Jurkat, Clone E6-1 (cell line): Measurements from ENCODE around the gene MIAT. TPM values are rescaled to one million over a fixed set of nuclear protein-coding genes. Genes with fewer than 3 reads are reported as not detected.
"Not testable (repeated sequence)": the region's sequence is repeated elsewhere in the genome, so short reads cannot be mapped to it uniquely, and the experiment has no call there.

Source experiments
- DNase-seq: peaks from one replicate; pipeline ENCODE4 v3.0.0-alpha.2; 2011; ENCODE audit warnings: low read depth, low spot score
- H3K4me3 ChIP-seq: 2 replicates; pipeline ENCODE4 v1.5.1; 2011; ENCODE audit warnings: mild to moderate bottlenecking, low read length, control low read depth, moderate library complexity
- polyA plus RNA-seq: library from polyadenylated mRNA; unstranded; fragments of >200 nt; gene quantifications from one replicate; pipeline ENCODE4 v1.2.1, GENCODE V29; 2012; ENCODE audit warnings: missing spikeins; ENCODE audit not compliant: insufficient read length, insufficient read depth

Gene MIAT
- 5.9 TPM for polyA plus RNA-seq

- DNase-seq: no peak
- H3K4me3 ChIP-seq: peak within 1 kb of the TSS; percentile 54
Observed at GRCh38 chr22:26656891-26657851, at the start of gene MIAT. MIAT (plus strand) TSS chr22:26657588.

GRCh38 chr22:26608129-26608528, 49.3 kb upstream of the MIAT start:
- no peak for DNase-seq
- H3K4me3 ChIP-seq: no peak overlapping the region

- no peak overlapping the region for H3K4me3 ChIP-seq
- DNase-seq: no peak
Observed at GRCh38 chr22:26609287-26609686, 48.1 kb upstream of the MIAT start.

GRCh38 chr22:26610072-26610958, 47.1 kb upstream of the MIAT start:
- peak; percentile 69 for DNase-seq

GRCh38 chr22:26610996-26611395, 46.4 kb upstream of the MIAT start:
- no peak overlapping the region for H3K4me3 ChIP-seq
- no peak for DNase-seq

More at GRCh38 chr22:26610072-26610958, 47.1 kb upstream of the MIAT start:
- H3K4me3 ChIP-seq: no peak overlapping the region

GRCh38 chr22:26612652-26613051, 44.7 kb upstream of the MIAT start:
- H3K4me3 ChIP-seq: no peak overlapping the region
- no peak for DNase-seq

GRCh38 chr22:26613753-26614152, 43.6 kb upstream of the MIAT start:
- not testable (repeated sequence) for H3K4me3 ChIP-seq, DNase-seq

- H3K4me3 ChIP-seq: no peak overlapping the region
- no peak for DNase-seq
Observed at GRCh38 chr22:26614322-26614721, 43.1 kb upstream of the MIAT start.

GRCh38 chr22:26615149-26615548, 42.2 kb upstream of the MIAT start:
- DNase-seq: peak; percentile 52
- H3K4me3 ChIP-seq: no peak overlapping the region

GRCh38 chr22:26615830-26616435, 41.5 kb upstream of the MIAT start:
- no peak for DNase-seq
- no peak overlapping the region for H3K4me3 ChIP-seq

- no peak overlapping the region for H3K4me3 ChIP-seq
Observed at GRCh38 chr22:26616650-26617049, 40.7 kb upstream of the MIAT start.

GRCh38 chr22:26617271-26618199, 39.9 kb upstream of the MIAT start, which contains the start of gene CRYBB1:
CRYBB1 (minus strand) TSS chr22:26618027; CDS start chr22:26616319, 1,708 bp downstream.
- no peak within 1 kb of the TSS for H3K4me3 ChIP-seq
- no peak for DNase-seq

More at GRCh38 chr22:26616650-26617049, 40.7 kb upstream of the MIAT start:
- no peak for DNase-seq

- H3K4me3 ChIP-seq: no peak overlapping the region
- no peak for DNase-seq
Observed at GRCh38 chr22:26618455-26618854, 38.9 kb upstream of the MIAT start.

- DNase-seq: no peak
- H3K4me3 ChIP-seq: no peak overlapping the region
Observed at GRCh38 chr22:26619510-26619909, 37.9 kb upstream of the MIAT start.

GRCh38 chr22:26620197-26620596, 37.2 kb upstream of the MIAT start:
- no peak for DNase-seq
- no peak overlapping the region for H3K4me3 ChIP-seq

GRCh38 chr22:26621663-26622062, 35.7 kb upstream of the MIAT start, which contains the start of gene CRYBA4:
CRYBA4 (plus strand) TSS chr22:26621963; CDS start chr22:26622597, 634 bp downstream.
- H3K4me3 ChIP-seq: no peak within 1 kb of the TSS
- no peak for DNase-seq

GRCh38 chr22:26623984-26624383, 33.4 kb upstream of the MIAT start:
- no peak overlapping the region for H3K4me3 ChIP-seq
- DNase-seq: no peak

- H3K4me3 ChIP-seq: no peak overlapping the region
- no peak for DNase-seq
Observed at GRCh38 chr22:26624803-26625202, 32.6 kb upstream of the MIAT start.
